ENCODE data around the gene STX2.
"Not testable (repeated sequence)": the region's sequence is repeated elsewhere in the genome, so short reads cannot be mapped to it uniquely, and the experiment has no call there.

The STX2 gene

DNA sequence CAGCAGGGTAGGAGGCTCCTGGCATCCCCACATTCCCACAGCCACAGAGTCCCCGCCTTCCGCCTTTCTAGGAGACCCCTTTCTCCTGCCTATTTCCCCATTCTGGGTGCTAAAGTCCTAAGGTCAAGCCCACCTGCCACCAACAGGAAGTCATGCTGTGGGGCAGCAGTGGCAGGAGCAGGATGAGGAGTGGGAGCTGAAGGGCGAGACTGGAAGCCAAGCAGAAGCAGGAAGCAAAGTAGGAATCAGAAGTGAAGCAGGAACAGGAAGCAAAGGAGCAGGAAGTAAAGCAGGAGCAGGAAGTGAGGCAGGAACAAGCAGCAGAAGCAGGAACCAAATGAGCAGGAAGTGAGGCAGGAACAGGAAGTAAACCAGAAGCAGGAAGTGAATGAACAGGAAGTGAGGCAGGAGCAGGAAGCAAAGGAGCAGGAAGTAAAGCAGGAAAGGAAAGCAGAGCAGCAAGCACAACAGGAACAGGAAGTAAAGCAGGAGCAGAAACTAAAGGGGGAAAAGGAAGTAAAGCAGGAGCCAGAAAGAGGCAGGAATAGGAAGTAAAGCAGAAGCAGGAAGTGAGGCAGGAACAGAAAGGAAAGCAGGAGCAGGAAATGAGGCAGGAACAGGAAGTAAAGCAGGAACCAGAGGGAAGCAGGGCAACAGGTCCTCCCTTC is 84.7 kb downstream of the STX2 start:
- no peaks in the 10 kb centered on the region for H3K36me3 ChIP-seq (ENCODE audit: control insufficient read depth, insufficient read depth, low read length)
- H3K4me3 ChIP-seq (ENCODE audit: insufficient read depth, low read depth, low read length, poor library complexity, severe bottlenecking) = no peak overlapping the region
- DNase-seq = no peak
- no peaks in the 10 kb centered on the region for H3K9me3 ChIP-seq (ENCODE audit: control insufficient read depth, low read length)
- no peaks in the 10 kb centered on the region for H3K4me1 ChIP-seq (ENCODE audit: control insufficient read depth, insufficient read depth, low read length, poor library complexity, severe bottlenecking)
- peak overlapping the region; percentile 24 for H3K27ac ChIP-seq (ENCODE audit: insufficient read depth, low read length, poor library complexity, severe bottlenecking)
- H3K27me3 ChIP-seq (replicated peaks; ENCODE audit: control insufficient read depth, insufficient read depth, low read length, poor library complexity, severe bottlenecking) = no peaks in the 10 kb centered on the region

DNA sequence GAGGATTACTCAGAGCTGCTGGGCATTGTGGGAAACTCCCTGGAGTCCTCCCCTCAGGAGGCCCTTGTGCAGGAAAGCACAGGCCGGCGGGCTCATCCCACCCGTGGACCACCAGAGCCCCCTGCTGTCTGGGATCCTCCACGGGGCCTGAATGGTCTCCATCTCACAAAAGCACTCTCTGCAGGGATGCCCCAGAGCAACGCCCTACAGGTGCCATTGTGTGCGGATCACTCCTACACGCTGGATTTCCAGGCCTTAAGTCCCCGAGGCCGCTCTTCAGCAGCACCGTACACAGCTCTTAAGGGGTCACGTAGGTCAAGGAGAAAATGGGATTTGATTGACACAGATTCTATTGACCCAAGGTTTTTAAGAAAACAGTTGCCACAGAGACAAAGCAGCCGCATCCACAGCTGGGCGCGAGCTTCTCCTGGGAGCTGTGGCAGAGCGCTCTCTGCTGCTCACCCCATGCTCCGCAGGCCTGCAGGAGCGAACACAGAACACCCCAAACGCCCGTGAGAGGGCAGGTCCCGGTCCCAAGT is 86.3 kb downstream of the STX2 start:
- H3K4me3 ChIP-seq (ENCODE audit: insufficient read depth, low read depth, low read length, poor library complexity, severe bottlenecking) = no peak overlapping the region
- no peak for DNase-seq
- H3K27me3 ChIP-seq (replicated peaks; ENCODE audit: control insufficient read depth, insufficient read depth, low read length, poor library complexity, severe bottlenecking) = no peaks in the 10 kb centered on the region
- no peaks in the 10 kb centered on the region for H3K4me1 ChIP-seq (ENCODE audit: control insufficient read depth, insufficient read depth, low read length, poor library complexity, severe bottlenecking)
- no peaks in the 10 kb centered on the region for H3K9me3 ChIP-seq (ENCODE audit: control insufficient read depth, low read length)
- no peak overlapping the region for H3K27ac ChIP-seq (ENCODE audit: insufficient read depth, low read length, poor library complexity, severe bottlenecking)
- H3K36me3 ChIP-seq (ENCODE audit: control insufficient read depth, insufficient read depth, low read length) = no peaks in the 10 kb centered on the region

GRCh38 chr12:130752037-130752436 is 87.0 kb downstream of the STX2 start:
- H3K4me3 ChIP-seq (ENCODE audit: insufficient read depth, low read depth, low read length, poor library complexity, severe bottlenecking); H3K27ac ChIP-seq (ENCODE audit: insufficient read depth, low read length, poor library complexity, severe bottlenecking): not testable (repeated sequence)

GRCh38 chr12:130748786-130749185 is 90.3 kb downstream of the STX2 start:
- H3K27ac ChIP-seq (ENCODE audit: insufficient read depth, low read length, poor library complexity, severe bottlenecking) = no peak overlapping the region
- no peak for DNase-seq
- H3K36me3 ChIP-seq (ENCODE audit: control insufficient read depth, insufficient read depth, low read length) = no peaks in the 10 kb centered on the region
- no peaks in the 10 kb centered on the region for H3K27me3 ChIP-seq (replicated peaks; ENCODE audit: control insufficient read depth, insufficient read depth, low read length, poor library complexity, severe bottlenecking)
- H3K4me3 ChIP-seq (ENCODE audit: insufficient read depth, low read depth, low read length, poor library complexity, severe bottlenecking) = no peak overlapping the region
- no peaks in the 10 kb centered on the region for H3K9me3 ChIP-seq (ENCODE audit: control insufficient read depth, low read length)
- H3K4me1 ChIP-seq (ENCODE audit: control insufficient read depth, insufficient read depth, low read length, poor library complexity, severe bottlenecking) = no peaks in the 10 kb centered on the region

More at GRCh38 chr12:130752037-130752436, 87.0 kb downstream of the STX2 start:
- H3K36me3 ChIP-seq (ENCODE audit: control insufficient read depth, insufficient read depth, low read length); H3K27me3 ChIP-seq (replicated peaks; ENCODE audit: control insufficient read depth, insufficient read depth, low read length, poor library complexity, severe bottlenecking); DNase-seq; H3K9me3 ChIP-seq (ENCODE audit: control insufficient read depth, low read length); H3K4me1 ChIP-seq (ENCODE audit: control insufficient read depth, insufficient read depth, low read length, poor library complexity, severe bottlenecking): not testable (repeated sequence)

DNA sequence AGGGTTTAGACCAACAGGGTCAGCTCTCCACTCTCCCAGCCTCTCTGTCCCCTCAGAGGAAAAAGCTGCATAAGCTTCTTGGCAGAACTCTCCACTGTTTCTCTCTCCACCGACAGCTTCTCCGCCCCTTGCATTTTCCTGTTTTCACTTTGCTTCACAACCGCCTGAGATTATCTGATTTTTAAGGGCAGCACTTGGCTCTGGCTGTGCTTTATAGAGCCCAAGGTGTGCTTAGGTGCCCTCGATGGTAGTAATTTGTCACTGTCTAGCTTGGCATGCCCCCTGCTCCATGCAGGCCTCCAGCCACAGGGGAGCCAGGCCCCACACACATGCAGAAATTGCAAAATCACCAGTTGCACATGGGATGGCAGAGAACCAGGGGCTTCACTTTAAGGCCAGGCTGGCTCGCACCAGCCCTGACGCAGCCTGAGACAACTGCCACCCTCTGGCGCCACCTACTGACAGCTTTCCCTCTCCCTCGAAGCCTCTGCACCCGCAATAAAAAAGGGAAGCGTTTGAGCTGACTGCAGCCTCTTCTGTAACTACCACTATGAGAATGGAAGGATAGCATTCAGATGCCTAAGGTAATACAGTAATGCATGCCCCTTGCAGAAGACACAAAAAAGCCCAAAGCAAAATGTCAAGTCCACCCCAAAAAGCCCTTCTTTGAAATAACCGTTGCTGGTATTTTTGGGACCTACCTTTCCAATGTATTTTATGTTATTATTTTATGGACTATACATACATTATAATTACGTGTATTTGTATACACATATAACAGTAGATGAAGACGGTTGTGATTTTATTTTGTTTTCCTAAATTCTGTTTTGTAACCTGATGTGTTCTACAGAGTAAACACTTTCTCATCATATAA is 90.9 kb downstream of the STX2 start:
- Histone ChIP-seq H3K27ac (ENCODE audit: insufficient read depth, low read length, poor library complexity, severe bottlenecking) (no peak overlapping the region), H3K36me3 (ENCODE audit: control insufficient read depth, insufficient read depth, low read length) (no peaks in the 10 kb centered on the region), H3K4me1 (ENCODE audit: control insufficient read depth, insufficient read depth, low read length, poor library complexity, severe bottlenecking) (no peaks in the 10 kb centered on the region), H3K27me3 (replicated peaks; ENCODE audit: control insufficient read depth, insufficient read depth, low read length, poor library complexity, severe bottlenecking) (no peaks in the 10 kb centered on the region), H3K4me3 (ENCODE audit: insufficient read depth, low read depth, low read length, poor library complexity, severe bottlenecking) (no peak overlapping the region), H3K9me3 (ENCODE audit: control insufficient read depth, low read length) (no peaks in the 10 kb centered on the region)
- peak; percentile 6 to 36 (median 11) for DNase-seq

DNA sequence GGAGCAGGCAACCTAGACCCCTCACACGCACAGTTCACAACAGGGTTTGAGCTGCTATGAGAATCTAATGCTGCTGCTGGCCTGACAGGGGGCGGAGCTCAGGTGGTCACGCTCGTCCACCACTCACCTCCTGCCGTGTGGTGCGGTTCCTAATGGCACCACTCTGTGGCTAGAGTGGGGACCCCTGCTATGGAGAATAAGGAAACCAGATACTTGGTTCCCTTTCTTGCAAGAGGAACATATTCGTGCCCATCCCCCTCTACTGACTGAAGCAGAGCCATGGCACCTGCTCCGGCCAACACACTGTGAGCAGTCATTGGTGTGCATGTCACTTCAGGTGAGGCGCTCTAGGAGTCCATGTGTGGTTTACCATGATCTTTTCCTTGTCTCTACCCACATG is 92.5 kb downstream of the STX2 start:
- H3K27ac ChIP-seq (ENCODE audit: insufficient read depth, low read length, poor library complexity, severe bottlenecking) = no peak overlapping the region
- no peaks in the 10 kb centered on the region for H3K36me3 ChIP-seq (ENCODE audit: control insufficient read depth, insufficient read depth, low read length)
- no peak for DNase-seq
- H3K4me3 ChIP-seq (ENCODE audit: insufficient read depth, low read depth, low read length, poor library complexity, severe bottlenecking) = no peak overlapping the region
- no peaks in the 10 kb centered on the region for H3K4me1 ChIP-seq (ENCODE audit: control insufficient read depth, insufficient read depth, low read length, poor library complexity, severe bottlenecking)
- peaks cover 3% of the 10 kb centered on the region for H3K27me3 ChIP-seq (replicated peaks; ENCODE audit: control insufficient read depth, insufficient read depth, low read length, poor library complexity, severe bottlenecking)
- no peaks in the 10 kb centered on the region for H3K9me3 ChIP-seq (ENCODE audit: control insufficient read depth, low read length)

GRCh38 chr12:130745921-130746320 is 93.1 kb downstream of the STX2 start:
- H3K9me3 ChIP-seq (ENCODE audit: control insufficient read depth, low read length) = no peaks in the 10 kb centered on the region
- H3K4me3 ChIP-seq (ENCODE audit: insufficient read depth, low read depth, low read length, poor library complexity, severe bottlenecking) = no peak overlapping the region
- H3K27me3 ChIP-seq (replicated peaks; ENCODE audit: control insufficient read depth, insufficient read depth, low read length, poor library complexity, severe bottlenecking) = peaks cover 3% of the 10 kb centered on the region
- no peak overlapping the region for H3K27ac ChIP-seq (ENCODE audit: insufficient read depth, low read length, poor library complexity, severe bottlenecking)
- H3K4me1 ChIP-seq (ENCODE audit: control insufficient read depth, insufficient read depth, low read length, poor library complexity, severe bottlenecking) = no peaks in the 10 kb centered on the region
- no peak for DNase-seq
- H3K36me3 ChIP-seq (ENCODE audit: control insufficient read depth, insufficient read depth, low read length) = no peaks in the 10 kb centered on the region

DNA sequence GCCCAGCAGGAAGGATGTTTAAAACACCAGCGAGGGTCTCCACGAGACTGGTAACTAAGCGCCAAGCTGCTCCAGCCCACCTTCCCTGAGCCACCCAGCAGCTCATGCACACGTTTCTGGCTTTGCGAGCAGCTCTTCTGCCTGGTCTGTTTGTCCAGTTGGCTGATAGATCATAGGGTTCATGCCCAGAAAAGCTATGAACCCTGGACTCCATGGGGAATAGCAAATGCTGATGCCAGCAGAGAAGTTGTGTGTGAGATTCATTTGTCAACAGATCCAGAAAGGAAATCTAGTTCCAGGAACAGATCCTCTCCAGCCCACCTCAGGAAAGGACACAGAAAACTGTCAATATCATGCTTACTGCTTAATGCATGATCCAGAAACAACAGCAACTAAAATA is 94.8 kb downstream of the STX2 start:
- Histone ChIP-seq H3K4me3 (ENCODE audit: insufficient read depth, low read depth, low read length, poor library complexity, severe bottlenecking) (no peak overlapping the region), H3K36me3 (ENCODE audit: control insufficient read depth, insufficient read depth, low read length) (no peaks in the 10 kb centered on the region), H3K4me1 (ENCODE audit: control insufficient read depth, insufficient read depth, low read length, poor library complexity, severe bottlenecking) (no peaks in the 10 kb centered on the region), H3K27ac (ENCODE audit: insufficient read depth, low read length, poor library complexity, severe bottlenecking) (no peak overlapping the region), H3K27me3 (replicated peaks; ENCODE audit: control insufficient read depth, insufficient read depth, low read length, poor library complexity, severe bottlenecking) (peaks cover 3% of the 10 kb centered on the region), H3K9me3 (ENCODE audit: control insufficient read depth, low read length) (no peaks in the 10 kb centered on the region)
- DNase-seq = no peak

- no peak overlapping the region for H3K27ac ChIP-seq (ENCODE audit: insufficient read depth, low read length, poor library complexity, severe bottlenecking)
- H3K4me3 ChIP-seq (ENCODE audit: insufficient read depth, low read depth, low read length, poor library complexity, severe bottlenecking) = no peak overlapping the region
- H3K27me3 ChIP-seq (replicated peaks; ENCODE audit: control insufficient read depth, insufficient read depth, low read length, poor library complexity, severe bottlenecking) = peaks cover 3% of the 10 kb centered on the region
- no peaks in the 10 kb centered on the region for H3K9me3 ChIP-seq (ENCODE audit: control insufficient read depth, low read length)
- no peaks in the 10 kb centered on the region for H3K36me3 ChIP-seq (ENCODE audit: control insufficient read depth, insufficient read depth, low read length)
- no peaks in the 10 kb centered on the region for H3K4me1 ChIP-seq (ENCODE audit: control insufficient read depth, insufficient read depth, low read length, poor library complexity, severe bottlenecking)
- no peak for DNase-seq
Observed at GRCh38 chr12:130743606-130744005, 95.4 kb downstream of the STX2 start.

- no peaks in the 10 kb centered on the region for H3K36me3 ChIP-seq (ENCODE audit: control insufficient read depth, insufficient read depth, low read length)
- peaks cover 3% of the 10 kb centered on the region for H3K27me3 ChIP-seq (replicated peaks; ENCODE audit: control insufficient read depth, insufficient read depth, low read length, poor library complexity, severe bottlenecking)
- H3K27ac ChIP-seq (ENCODE audit: insufficient read depth, low read length, poor library complexity, severe bottlenecking) = no peak overlapping the region
- no peaks in the 10 kb centered on the region for H3K4me1 ChIP-seq (ENCODE audit: control insufficient read depth, insufficient read depth, low read length, poor library complexity, severe bottlenecking)
- no peaks in the 10 kb centered on the region for H3K9me3 ChIP-seq (ENCODE audit: control insufficient read depth, low read length)
- no peak overlapping the region for H3K4me3 ChIP-seq (ENCODE audit: insufficient read depth, low read depth, low read length, poor library complexity, severe bottlenecking)
- no peak for DNase-seq
Observed at GRCh38 chr12:130743176-130743575, 95.9 kb downstream of the STX2 start.
